IMR-90 (cell line): ENCODE data around the gene SERPINB1.

Experiments
- CEBPB ChIP-seq: IDR thresholded peaks from 2 replicates; pipeline ENCODE4 v1.6.1; 2012; ENCODE audit warnings: low read depth, low read length, improper control_type of control experiment
- RCOR1 ChIP-seq: IDR thresholded peaks from 2 replicates; pipeline ENCODE4 v1.6.1; 2012; ENCODE audit warnings: mild to moderate bottlenecking, low read length, improper control_type of control experiment; ENCODE audit not compliant: insufficient replicate concordance
- TF ChIP-seq, protein P1 (sequence below): conservative IDR thresholded peaks from 2 replicates; pipeline ENCODE4 v1.5.1; 2012; ENCODE audit warnings: mild to moderate bottlenecking, low read depth, low read length, improper control_type of control experiment
- TF ChIP-seq, protein P2 (sequence below): fragments of 150-350 bp; IDR thresholded peaks from 2 replicates; pipeline ENCODE4 v1.6.1; 2017; ENCODE audit warnings: mild to moderate bottlenecking, antibody characterized with exemption, low read length, low read depth

DNA sequence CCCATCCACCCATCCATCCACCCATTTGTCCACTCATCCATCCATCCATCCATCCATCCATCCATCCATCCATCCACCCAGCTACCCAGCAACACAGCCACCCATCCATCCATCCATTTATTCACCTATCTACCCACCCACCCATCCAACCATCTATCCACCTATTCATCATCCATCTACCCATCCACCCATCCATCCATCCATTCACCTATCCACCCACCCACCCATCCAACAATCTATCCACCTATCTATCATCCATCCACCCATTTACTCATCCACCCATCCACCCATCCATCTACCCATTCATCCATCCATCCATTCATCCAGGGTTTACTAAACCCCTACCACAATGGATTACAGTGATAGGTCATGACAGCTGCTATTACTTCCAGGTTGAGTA lies 7.4 kb downstream of the SERPINB1 start:
- TF ChIP-seq, protein P1, sequence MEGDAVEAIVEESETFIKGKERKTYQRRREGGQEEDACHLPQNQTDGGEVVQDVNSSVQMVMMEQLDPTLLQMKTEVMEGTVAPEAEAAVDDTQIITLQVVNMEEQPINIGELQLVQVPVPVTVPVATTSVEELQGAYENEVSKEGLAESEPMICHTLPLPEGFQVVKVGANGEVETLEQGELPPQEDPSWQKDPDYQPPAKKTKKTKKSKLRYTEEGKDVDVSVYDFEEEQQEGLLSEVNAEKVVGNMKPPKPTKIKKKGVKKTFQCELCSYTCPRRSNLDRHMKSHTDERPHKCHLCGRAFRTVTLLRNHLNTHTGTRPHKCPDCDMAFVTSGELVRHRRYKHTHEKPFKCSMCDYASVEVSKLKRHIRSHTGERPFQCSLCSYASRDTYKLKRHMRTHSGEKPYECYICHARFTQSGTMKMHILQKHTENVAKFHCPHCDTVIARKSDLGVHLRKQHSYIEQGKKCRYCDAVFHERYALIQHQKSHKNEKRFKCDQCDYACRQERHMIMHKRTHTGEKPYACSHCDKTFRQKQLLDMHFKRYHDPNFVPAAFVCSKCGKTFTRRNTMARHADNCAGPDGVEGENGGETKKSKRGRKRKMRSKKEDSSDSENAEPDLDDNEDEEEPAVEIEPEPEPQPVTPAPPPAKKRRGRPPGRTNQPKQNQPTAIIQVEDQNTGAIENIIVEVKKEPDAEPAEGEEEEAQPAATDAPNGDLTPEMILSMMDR: no peak
- TF ChIP-seq, protein P2, sequence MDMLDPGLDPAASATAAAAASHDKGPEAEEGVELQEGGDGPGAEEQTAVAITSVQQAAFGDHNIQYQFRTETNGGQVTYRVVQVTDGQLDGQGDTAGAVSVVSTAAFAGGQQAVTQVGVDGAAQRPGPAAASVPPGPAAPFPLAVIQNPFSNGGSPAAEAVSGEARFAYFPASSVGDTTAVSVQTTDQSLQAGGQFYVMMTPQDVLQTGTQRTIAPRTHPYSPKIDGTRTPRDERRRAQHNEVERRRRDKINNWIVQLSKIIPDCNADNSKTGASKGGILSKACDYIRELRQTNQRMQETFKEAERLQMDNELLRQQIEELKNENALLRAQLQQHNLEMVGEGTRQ: no peak
- no peak for TF ChIP-seq RCOR1
- no peak for TF ChIP-seq CEBPB
